HG03442 (cell line): ENCODE data around the gene UHRF1.
A peak's percentile ranks its signal among the peaks of the same experiment; 100 is the strongest.
"Not testable (repeated sequence)": the region's sequence is repeated elsewhere in the genome, so short reads cannot be mapped to it uniquely, and the experiment has no call there.

Source experiments
- ATAC-seq: cut with Tn5 transposase; IDR thresholded peaks from one replicate; pipeline ENCODE4 v1.9.1; 2021; ENCODE audit warnings: mild to moderate bottlenecking, moderate library complexity; ENCODE audit not compliant: unreplicated experiment

Gene UHRF1

DNA sequence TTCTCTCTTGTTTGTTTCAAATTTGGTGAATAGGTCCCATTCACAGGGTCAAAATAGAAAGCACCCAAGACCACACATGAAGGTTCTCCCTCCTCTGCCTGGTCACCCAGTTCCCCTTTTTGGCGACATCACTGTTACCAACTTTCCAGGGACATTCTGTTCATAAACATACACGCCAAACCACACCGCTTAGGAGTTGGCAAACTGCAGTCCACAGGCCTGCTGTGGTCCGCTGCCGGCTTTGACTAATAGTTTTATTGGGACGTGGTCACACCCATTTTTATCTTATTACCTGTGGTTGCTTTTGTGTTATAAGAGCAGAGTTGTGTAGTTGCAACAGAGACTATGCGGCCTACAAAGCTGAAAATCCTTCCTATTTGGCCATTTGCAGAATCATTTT lies 24.2 kb downstream of the UHRF1 start:
- ATAC-seq, result no peak

GRCh38 chr19:4935444-4935843 lies 26.1 kb downstream of the UHRF1 start:
- no peak for ATAC-seq

DNA sequence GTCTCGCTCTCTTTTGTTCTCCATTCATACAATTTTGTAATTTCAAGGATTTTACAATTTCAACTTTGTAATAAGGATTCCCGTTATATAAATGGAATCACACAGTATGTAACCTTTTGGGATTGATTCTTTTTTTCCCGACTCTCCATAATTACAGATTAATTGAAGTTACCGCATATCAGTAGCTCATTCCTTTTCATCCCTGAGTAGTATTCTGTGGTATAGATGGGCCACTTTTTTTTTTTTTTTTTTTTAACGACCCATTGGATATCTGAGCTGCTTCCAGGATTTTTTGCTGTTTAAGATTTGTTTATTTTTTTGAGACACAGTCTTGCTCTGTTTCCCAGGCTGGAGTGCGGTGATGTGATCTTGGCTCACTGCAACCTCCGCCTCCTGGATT lies 27.8 kb downstream of the UHRF1 start:
- ATAC-seq, result no peak

DNA sequence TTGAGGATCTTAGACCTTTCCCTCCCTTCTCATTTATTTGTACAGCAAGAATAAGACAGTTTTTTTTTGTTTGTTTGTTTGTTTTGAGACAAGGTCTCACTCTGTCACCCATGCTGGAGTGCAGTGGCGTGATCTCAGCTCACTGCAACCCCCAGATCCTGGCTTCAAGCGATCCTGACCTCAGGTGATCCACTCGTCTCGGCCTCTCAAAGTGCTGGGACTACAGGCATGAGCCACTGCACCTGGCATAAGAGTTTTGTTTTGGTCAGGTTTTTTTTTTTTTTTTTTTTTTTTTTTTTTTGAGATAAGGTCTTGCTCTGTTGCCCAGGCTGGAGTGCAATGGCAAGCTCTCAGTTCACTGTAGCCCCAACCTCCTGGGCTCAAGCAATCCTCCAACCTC lies 29.2 kb downstream of the UHRF1 start:
- not testable (repeated sequence) for ATAC-seq

- ATAC-seq, result no peak
Measured at GRCh38 chr19:4939466-4939865, 30.2 kb downstream of the UHRF1 start.

DNA sequence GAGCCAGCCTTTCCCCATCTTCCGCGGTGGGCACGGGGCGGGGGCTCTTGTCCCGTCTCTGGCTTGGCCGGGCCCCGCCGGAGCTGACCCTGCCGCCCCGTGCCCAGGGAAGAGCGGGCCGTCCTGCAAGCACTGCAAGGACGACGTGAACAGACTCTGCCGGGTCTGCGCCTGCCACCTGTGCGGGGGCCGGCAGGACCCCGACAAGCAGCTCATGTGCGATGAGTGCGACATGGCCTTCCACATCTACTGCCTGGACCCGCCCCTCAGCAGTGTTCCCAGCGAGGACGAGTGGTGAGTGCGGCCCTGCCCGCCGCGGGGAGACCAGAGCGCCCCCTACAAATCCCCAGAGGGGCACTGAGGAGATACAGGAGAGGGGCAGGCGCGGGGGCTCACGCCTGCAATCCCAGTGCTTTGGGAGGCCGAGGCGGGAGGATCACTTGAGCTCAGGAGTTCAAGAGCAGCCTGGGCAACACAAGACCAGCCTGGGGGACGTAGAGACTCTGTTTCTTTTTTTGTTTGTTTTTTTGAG lies 32.4 kb downstream of the UHRF1 start:
- not testable (repeated sequence) for ATAC-seq

GRCh38 chr19:4950650-4951049 lies 41.3 kb downstream of the UHRF1 start:
- not testable (repeated sequence) for ATAC-seq

GRCh38 chr19:4951656-4952055 lies 42.4 kb downstream of the UHRF1 start:
- no peak for ATAC-seq

- ATAC-seq, result no peak
Measured at GRCh38 chr19:4952945-4953344, 43.6 kb downstream of the UHRF1 start.

GRCh38 chr19:4954320-4955149 lies 45.2 kb downstream of the UHRF1 start:
- not testable (repeated sequence) for ATAC-seq

GRCh38 chr19:4955274-4955673 lies 46.0 kb downstream of the UHRF1 start:
- no peak for ATAC-seq

- no peak for ATAC-seq
Measured at GRCh38 chr19:4957981-4958380, 48.7 kb downstream of the UHRF1 start.

DNA sequence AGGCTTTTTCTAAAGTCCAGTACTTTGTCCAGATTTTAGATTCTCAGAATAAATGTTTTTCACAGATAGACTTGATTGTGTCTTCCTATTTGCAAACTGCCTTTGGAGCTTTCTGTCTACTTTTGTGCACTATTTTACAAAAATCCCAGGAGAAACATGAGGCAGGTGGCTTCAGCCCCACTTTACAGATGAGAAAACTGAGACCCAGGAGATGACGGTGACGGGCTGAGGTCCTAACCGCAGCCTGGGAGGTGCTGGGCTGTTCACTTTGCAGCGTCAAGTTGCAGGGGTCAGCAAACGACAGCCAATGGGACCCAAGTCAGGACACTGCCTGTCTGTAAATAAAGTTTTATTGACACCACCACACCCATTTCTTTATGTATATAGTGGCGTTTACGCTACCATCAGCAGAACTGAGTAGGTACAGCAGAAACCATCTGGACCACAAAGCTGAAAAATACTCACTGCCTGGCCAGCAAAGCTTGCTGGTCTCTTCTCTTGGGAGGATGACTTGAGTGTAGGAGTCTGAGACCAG lies 52.9 kb downstream of the UHRF1 start:
- no peak for ATAC-seq

DNA sequence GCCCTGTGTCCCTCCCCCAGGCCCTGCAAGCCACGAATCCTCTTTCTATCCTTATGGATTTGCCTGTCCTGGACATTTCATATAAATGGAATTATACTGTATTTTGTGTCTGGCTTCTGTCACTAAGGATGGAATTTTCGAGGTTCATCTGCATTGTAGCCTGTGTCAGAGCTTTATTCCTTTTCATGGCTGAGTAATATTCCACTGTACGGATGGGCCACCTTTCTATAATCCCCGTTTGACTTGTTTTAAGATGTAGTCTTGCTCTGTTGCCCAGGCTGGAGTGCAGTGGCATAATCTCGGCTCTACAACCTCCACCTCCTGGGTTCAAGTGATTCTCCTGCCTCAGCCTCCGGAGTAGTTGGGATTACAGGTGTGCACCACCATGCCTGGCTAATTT lies 55.8 kb downstream of the UHRF1 start:
- ATAC-seq, result no peak

DNA sequence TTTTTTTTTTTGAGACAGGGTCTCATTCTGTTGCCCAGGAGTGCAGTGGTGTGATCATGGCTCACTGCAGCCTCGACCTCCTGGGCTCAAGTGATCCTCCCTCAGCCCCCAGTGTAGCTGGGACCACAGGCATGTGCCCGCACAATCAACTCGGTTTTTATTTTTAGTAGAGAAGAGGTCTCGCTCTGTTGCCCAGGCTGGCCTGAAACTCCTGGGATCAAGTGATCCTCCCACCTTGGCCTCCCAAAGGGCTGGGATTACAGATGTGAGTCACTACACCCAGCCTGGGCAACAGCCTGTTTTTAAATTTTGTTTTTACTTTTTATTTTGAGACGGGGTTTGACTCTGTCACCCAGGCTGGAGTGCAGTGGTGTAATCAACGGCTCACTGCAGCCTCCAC lies 57.3 kb downstream of the UHRF1 start:
- ATAC-seq, result no peak

DNA sequence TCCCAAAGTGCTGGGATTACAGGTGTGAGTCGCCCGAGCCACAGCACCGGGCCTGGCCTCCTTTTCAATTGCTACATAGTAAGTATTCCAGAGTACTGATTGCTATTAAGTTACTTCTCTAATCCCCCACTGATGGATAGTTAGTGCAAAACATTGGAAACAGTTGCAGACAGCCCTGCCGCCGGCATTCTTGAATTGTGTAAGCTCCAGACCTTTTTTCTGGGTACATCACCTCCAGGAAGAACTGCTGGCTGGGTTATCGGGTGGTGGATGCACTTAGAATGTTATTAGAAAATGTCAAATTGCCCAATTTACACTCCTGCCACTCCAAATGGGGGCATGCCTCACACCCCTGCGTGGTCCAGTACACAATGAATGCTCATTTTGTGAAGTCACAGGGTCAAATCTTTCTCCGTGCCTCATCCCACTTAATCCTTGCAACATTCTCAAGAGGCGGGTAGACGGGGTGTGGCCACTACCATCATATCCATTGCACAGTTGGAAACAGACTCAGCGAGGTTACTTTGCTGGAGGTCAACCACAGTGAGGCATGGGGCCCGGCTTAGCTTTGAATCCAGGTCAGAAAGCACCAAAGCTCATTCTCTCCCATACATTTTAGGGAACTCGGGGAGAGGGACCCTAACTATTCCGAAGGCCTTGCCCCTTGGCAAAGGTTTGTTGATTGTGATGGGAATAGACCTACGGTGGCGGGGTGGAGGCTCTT lies 58.6 kb downstream of the UHRF1 start:
- no peak for ATAC-seq

DNA sequence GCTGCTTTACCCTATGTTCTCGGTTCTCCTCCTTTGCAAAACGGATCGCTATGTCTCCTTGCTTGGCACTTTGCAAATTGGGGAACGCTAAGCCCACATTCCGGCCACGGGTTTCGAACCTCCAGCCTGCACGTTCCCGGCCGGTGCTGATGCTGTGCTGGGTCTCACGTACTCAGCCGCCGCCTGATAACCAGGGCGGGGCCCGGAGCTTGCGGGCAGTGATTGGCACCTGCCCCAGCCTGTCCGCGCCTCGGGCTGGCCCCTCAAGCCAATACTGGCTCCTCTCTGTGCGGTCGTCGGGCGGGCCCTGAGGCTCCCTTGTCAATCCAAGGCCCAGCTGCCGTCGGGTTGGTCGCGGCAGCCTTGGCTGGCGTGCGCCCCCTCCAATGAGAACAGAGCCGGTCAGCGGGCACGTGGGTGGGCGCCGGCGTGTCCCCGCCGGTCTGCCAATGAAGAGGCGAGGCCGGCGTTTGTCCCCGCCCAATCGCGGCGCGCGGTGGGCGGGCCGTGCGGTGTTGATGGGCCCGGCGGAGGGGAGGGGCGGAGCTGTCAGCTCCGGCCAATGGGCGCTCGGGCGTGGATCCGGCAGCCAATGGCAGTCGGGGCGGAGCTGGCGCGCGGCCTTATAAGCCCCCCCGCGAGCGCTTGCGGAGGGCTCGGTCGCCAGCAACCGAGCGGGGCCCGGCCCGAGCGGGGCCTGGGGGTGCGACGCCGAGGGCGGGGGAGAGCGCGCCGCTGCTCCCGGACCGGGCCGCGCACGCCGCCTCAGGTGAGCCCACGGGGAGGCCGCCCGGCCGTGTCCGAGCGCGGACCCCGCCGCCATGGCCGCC lies 59.4 kb downstream of the UHRF1 start, which contains the start of gene KDM4B:
Gene KDM4B, plus strand, starts transcription at position 652 of the 830 bp plus-strand sequence. CDS start 63,778 bp downstream, outside the sequence.
- ATAC-seq, result peak; percentile 87

GRCh38 chr19:4969292-4969771 lies 60.0 kb downstream of the UHRF1 start:
- ATAC-seq, result no peak

- no peak for ATAC-seq
Measured at GRCh38 chr19:4969772-4970531, 60.7 kb downstream of the UHRF1 start.
